ENCODE results near the gene LACTB. TPM values are rescaled to one million over a fixed set of nuclear protein-coding genes. Genes with fewer than 3 reads are reported as not detected.

Gene LACTB
- total and polyA plus RNA-seq, 10 donors = 11.7 to 39.6 (median 25.8) TPM

DNA sequence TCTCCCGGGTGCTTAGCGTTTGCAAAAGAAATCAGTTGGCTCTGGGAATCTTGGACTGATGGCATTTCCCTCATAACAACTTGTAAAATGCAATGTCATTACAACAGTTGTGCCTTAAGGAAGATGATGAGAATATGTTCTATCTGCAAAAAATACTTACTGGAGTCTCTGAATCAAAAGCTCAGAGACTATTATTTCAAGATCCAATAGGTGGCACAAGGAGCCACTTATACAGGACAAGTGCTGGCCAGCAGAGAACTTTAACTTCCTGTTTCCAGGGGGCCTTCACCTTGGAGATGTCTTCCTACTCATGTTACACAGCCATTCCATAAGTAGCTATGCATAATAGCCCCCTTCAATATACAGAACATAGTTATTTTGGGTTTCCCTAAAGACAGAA, 44.6 kb downstream of the LACTB start:
- DNase-seq = no peak
- TF ChIP-seq, protein P1, sequence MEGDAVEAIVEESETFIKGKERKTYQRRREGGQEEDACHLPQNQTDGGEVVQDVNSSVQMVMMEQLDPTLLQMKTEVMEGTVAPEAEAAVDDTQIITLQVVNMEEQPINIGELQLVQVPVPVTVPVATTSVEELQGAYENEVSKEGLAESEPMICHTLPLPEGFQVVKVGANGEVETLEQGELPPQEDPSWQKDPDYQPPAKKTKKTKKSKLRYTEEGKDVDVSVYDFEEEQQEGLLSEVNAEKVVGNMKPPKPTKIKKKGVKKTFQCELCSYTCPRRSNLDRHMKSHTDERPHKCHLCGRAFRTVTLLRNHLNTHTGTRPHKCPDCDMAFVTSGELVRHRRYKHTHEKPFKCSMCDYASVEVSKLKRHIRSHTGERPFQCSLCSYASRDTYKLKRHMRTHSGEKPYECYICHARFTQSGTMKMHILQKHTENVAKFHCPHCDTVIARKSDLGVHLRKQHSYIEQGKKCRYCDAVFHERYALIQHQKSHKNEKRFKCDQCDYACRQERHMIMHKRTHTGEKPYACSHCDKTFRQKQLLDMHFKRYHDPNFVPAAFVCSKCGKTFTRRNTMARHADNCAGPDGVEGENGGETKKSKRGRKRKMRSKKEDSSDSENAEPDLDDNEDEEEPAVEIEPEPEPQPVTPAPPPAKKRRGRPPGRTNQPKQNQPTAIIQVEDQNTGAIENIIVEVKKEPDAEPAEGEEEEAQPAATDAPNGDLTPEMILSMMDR (IDR thresholded peaks at IDR 0.05 in 8 of 11, conservative IDR thresholded peaks at IDR 0.05 in 3 of 11) = peak in 3 of 11 experiments; percentile 17 to 20 (median 19)
- TF ChIP-seq POLR2A (IDR thresholded peaks at IDR 0.05) = no peak
- intact Hi-C loops (cut with DNase I; ENCODE audit: low total_unique reads) = loop anchor here (10.0 kb wide), 1 partner anchor 239 kb away; no protein-coding TSS in a partner anchor
- Histone ChIP-seq H3K4me3 (no peak overlapping the region), H3K27ac (no peak overlapping the region), H3K4me1 (peaks cover 0 to 3% (median 0%) of the 10 kb centered on the region in 6 donors), H3K9me3 (no peaks in the 10 kb centered on the region), H3K36me3 (no peaks in the 10 kb centered on the region), H3K27me3 (replicated peaks in 1 of 7) (no peaks in the 10 kb centered on the region)
- 83 to 97% (median 92%) methylated on average over 2 of the region's 2 CpGs for WGBS, 5 donors

DNA sequence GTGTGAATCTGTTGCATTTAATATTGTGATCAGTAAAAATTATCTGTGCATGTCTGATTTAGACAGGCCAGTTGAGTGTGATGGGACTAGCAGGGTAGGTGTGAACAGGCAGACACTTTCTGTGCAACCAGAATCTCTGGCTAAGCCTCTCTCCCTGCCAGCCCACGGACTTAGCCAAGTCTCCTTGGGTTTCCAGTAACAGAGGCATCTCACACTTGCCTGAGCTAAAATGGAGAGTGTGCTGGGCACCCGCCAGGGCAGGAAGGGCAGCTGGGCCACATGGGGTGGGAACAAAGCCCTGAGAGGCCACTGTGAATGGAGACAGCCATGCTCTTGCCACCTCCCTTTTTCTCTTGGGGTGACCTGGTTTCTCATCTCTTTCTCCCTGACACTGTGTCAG, 48.1 kb downstream of the LACTB start:
- DNase-seq = no peak
- no peaks in the 10 kb centered on the region for H3K9me3 ChIP-seq
- TF ChIP-seq POLR2A (IDR thresholded peaks at IDR 0.05) (no peak), POLR2AphosphoS5 (IDR thresholded peaks at IDR 0.05) (no peak)
- TF ChIP-seq, protein P1 (IDR thresholded peaks at IDR 0.05 in 8 of 11, conservative IDR thresholded peaks at IDR 0.05 in 3 of 11) = no peak
- H3K27me3 ChIP-seq (replicated peaks in 1 of 7) = no peaks in the 10 kb centered on the region
- intact Hi-C loops (cut with DNase I; ENCODE audit: low total_unique reads) = loop anchor here (10.0 kb wide), 1 partner anchor 235 kb away; no protein-coding TSS in a partner anchor
- WGBS, 5 donors = 75 to 96% (median 89%) methylated on average over 2 of the region's 2 CpGs
- no peaks in the 10 kb centered on the region for H3K36me3 ChIP-seq
- H3K4me1 ChIP-seq = peaks cover 0 to 3% (median 0%) of the 10 kb centered on the region in 6 donors
- H3K4me3 ChIP-seq = no peak overlapping the region
- no peak overlapping the region for H3K27ac ChIP-seq

DNA sequence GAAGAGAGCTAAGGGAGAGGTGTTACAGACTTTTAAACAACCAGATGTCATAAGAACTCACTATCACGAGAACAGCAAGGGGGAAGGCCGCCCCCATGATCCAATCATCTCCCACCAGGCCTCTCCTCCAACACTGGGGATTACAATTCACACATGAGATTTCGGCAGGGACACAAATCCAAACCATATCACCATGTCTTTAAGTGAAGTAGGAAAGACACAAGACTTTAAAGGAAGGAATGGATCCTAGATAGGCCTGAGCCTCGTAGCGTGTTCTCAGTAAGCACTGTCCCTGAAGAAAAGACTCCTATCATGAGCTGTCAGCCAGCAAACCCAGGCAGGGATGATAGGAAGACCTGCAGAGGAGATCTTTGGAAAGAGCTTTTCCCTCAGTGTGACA, 50.7 kb downstream of the LACTB start:
- Histone ChIP-seq H3K27ac (no peak overlapping the region), H3K27me3 (replicated peaks in 1 of 7) (no peaks in the 10 kb centered on the region), H3K36me3 (no peaks in the 10 kb centered on the region), H3K9me3 (no peaks in the 10 kb centered on the region), H3K4me1 (no peaks in the 10 kb centered on the region), H3K4me3 (no peak overlapping the region)
- 93 to 97% (median 93%) methylated on average over 5 of the region's 5 CpGs for WGBS, 5 donors
- DNase-seq = no peak
- intact Hi-C loops (cut with DNase I; ENCODE audit: low total_unique reads) = no loop called here
- TF ChIP-seq, protein P1 (IDR thresholded peaks at IDR 0.05 in 8 of 11, conservative IDR thresholded peaks at IDR 0.05 in 3 of 11) = no peak
- TF ChIP-seq POLR2AphosphoS5 (IDR thresholded peaks at IDR 0.05) (no peak), POLR2A (IDR thresholded peaks at IDR 0.05) (no peak)

DNA sequence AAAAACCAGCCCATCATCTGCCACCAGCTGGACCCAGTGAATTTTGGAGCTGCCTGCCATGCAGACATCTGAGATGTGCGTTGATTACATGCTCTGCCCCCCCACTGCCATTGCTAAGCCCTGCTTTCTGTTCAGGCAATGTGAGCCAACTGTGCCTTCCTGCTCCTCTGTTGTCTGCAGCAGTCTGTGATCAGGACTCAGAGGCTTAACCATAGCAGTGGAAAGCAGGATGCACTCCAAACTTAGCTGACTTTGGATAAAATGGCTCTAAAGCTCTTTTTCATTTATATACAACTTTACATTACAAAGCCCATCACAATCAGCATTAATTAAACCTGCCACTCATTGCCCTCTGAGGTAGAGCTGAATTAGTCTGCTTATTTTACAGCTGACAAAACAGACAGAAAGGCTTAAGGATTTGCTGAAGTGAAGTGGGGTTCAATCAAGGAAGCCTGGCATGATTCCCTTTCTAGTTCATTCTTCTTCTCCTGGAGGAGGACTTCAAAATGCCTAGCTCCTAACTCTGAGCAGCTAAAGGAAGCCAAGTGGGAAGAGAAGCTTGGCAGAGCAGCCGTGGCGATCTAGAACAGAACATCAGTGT, 51.3 kb downstream of the LACTB start:
- intact Hi-C loops (cut with DNase I; ENCODE audit: low total_unique reads) = no loop called here
- Histone ChIP-seq H3K27ac (no peak overlapping the region), H3K36me3 (no peaks in the 10 kb centered on the region), H3K4me1 (no peaks in the 10 kb centered on the region), H3K27me3 (replicated peaks in 1 of 7) (no peaks in the 10 kb centered on the region), H3K4me3 (no peak overlapping the region), H3K9me3 (no peaks in the 10 kb centered on the region)
- DNase-seq = no peak
- TF ChIP-seq POLR2AphosphoS5 (IDR thresholded peaks at IDR 0.05) (no peak), POLR2A (IDR thresholded peaks at IDR 0.05) (no peak)
- TF ChIP-seq, protein P1 (IDR thresholded peaks at IDR 0.05 in 8 of 11, conservative IDR thresholded peaks at IDR 0.05 in 3 of 11) = no peak
- WGBS, 5 donors = 83 to 97% (median 91%) methylated on average over 3 of the region's 3 CpGs

Measured in spleen (tissue), 11 donors.